Measurements from ENCODE around the gene SENP1.

DNA sequence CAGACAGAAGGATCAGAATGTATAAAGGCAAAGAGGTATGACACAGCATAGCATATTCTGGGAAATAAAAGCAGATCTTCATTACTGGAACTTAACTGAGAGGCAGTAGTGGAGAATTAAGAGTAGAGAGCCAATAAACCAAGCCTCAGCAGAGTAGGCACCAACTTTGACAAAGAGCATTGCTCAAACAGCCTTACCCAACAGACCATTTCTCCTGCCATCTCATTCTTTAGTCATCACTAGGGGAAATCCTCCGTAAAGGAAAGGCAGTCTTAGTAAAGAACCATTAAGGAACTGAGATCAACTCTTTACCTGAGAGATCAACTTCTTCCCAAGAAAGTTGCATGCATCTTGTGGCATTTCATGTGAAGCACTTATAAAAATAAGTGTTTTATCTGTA is 36.6 kb downstream of the SENP1 start:
- no peak for TF ChIP-seq SUZ12 (IDR thresholded peaks at IDR 0.05; ENCODE audit: extremely low read depth, insufficient read depth, insufficient read length)
- no peak for TF ChIP-seq YY1 (IDR thresholded peaks at IDR 0.05; ENCODE audit: insufficient read depth, insufficient read length)
- TF ChIP-seq ZNF274 (IDR thresholded peaks at IDR 0.05; ENCODE audit: low read depth, low read length), result no peak

All from NT2/D1 (cell line).